ENCODE data around the gene PARVA. TPM values are rescaled to one million over a fixed set of nuclear protein-coding genes. Genes with fewer than 3 reads are reported as not detected.

The PARVA gene
- 147 to 170 TPM (median 158 TPM) in 3 replicates for total RNA-seq
- long read RNA-seq, full-length matches to known transcripts: 87 of 169 reads
- long read RNA-seq, partial matches to known transcripts: 3 of 169 reads
- long read RNA-seq, other reads (novel, unspliced or antisense): 79 of 169 reads

- DNase-seq (ENCODE audit: low spot score): no peak
- Mint-ChIP-seq H3K9me3 (ENCODE audit: low read depth) (no peaks in the 10 kb centered on the region), H3K4me1 (ENCODE audit: low read depth) (peaks cover 60% of the 10 kb centered on the region)
Observed at GRCh38 chr11:12377106-12377823, at the start of gene PARVA. TSS of gene PARVA (plus strand) at chr11:12377571. CDS start at chr11:12377648, 77 bp downstream.

GRCh38 chr11:12329169-12329568 is 48.2 kb upstream of the PARVA start:
- peaks cover 4% of the 10 kb centered on the region for H3K36me3 Mint-ChIP-seq (ENCODE audit: low read depth)
- peaks cover 15% of the 10 kb centered on the region for H3K4me1 Mint-ChIP-seq (ENCODE audit: low read depth)
- H3K9me3 Mint-ChIP-seq (ENCODE audit: low read depth): no peaks in the 10 kb centered on the region
- DNase-seq (ENCODE audit: low spot score): no peak
- no peaks in the 10 kb centered on the region for H3K27me3 Mint-ChIP-seq (ENCODE audit: low read depth)
- TF ChIP-seq CTCF (IDR thresholded peaks at IDR 0.05): no peak
- no peak overlapping the region for H3K27ac Mint-ChIP-seq (ENCODE audit: unreplicated experiment)
- no peak overlapping the region for H3K4me3 Mint-ChIP-seq (ENCODE audit: unreplicated experiment)

More at GRCh38 chr11:12377106-12377823, at the start of gene PARVA:
- Mint-ChIP-seq H3K36me3 (ENCODE audit: low read depth) (peaks cover 2% of the 10 kb centered on the region), H3K4me3 (ENCODE audit: unreplicated experiment) (peak within 1 kb of the TSS; percentile 97), H3K27me3 (ENCODE audit: low read depth) (no peaks in the 10 kb centered on the region), H3K27ac (ENCODE audit: unreplicated experiment) (peak within 1 kb of the TSS; percentile 100)
- TF ChIP-seq CTCF (IDR thresholded peaks at IDR 0.05): no peak

GRCh38 chr11:12329797-12330196 is 47.6 kb upstream of the PARVA start:
- H3K9me3 Mint-ChIP-seq (ENCODE audit: low read depth): no peaks in the 10 kb centered on the region
- no peaks in the 10 kb centered on the region for H3K36me3 Mint-ChIP-seq (ENCODE audit: low read depth)
- DNase-seq (ENCODE audit: low spot score): no peak
- H3K27ac Mint-ChIP-seq (ENCODE audit: unreplicated experiment): peak overlapping the region; percentile 38
- peaks cover 15% of the 10 kb centered on the region for H3K4me1 Mint-ChIP-seq (ENCODE audit: low read depth)
- no peaks in the 10 kb centered on the region for H3K27me3 Mint-ChIP-seq (ENCODE audit: low read depth)
- no peak for TF ChIP-seq CTCF (IDR thresholded peaks at IDR 0.05)
- H3K4me3 Mint-ChIP-seq (ENCODE audit: unreplicated experiment): no peak overlapping the region

- Mint-ChIP-seq H3K9me3 (ENCODE audit: low read depth) (peaks cover under 1% of the 10 kb centered on the region), H3K4me3 (ENCODE audit: unreplicated experiment) (no peak overlapping the region), H3K4me1 (ENCODE audit: low read depth) (peaks cover 15% of the 10 kb centered on the region), H3K27me3 (ENCODE audit: low read depth) (no peaks in the 10 kb centered on the region), H3K36me3 (ENCODE audit: low read depth) (peaks cover under 1% of the 10 kb centered on the region), H3K27ac (ENCODE audit: unreplicated experiment) (no peak overlapping the region)
- no peak for TF ChIP-seq CTCF (IDR thresholded peaks at IDR 0.05)
- DNase-seq (ENCODE audit: low spot score): no peak
Observed at GRCh38 chr11:12330485-12331231, 46.7 kb upstream of the PARVA start.

- peak; percentile 97 for TF ChIP-seq CTCF (IDR thresholded peaks at IDR 0.05)
Observed at GRCh38 chr11:12331239-12331874, 46.0 kb upstream of the PARVA start.

More at GRCh38 chr11:12331239-12331874, 46.0 kb upstream of the PARVA start:
- Mint-ChIP-seq H3K4me1 (ENCODE audit: low read depth) (peaks cover 15% of the 10 kb centered on the region), H3K9me3 (ENCODE audit: low read depth) (peaks cover 2% of the 10 kb centered on the region), H3K27ac (ENCODE audit: unreplicated experiment) (no peak overlapping the region), H3K36me3 (ENCODE audit: low read depth) (peaks cover 3% of the 10 kb centered on the region), H3K27me3 (ENCODE audit: low read depth) (no peaks in the 10 kb centered on the region), H3K4me3 (ENCODE audit: unreplicated experiment) (no peak overlapping the region)
- DNase-seq (ENCODE audit: low spot score): no peak

Data from chondrocyte (in vitro differentiated cells).